ENCODE measurements around the gene CD99L2. TPM values are rescaled to one million over a fixed set of nuclear protein-coding genes. Genes with fewer than 3 reads are reported as not detected.

Gene CD99L2
- polyA plus RNA-seq, 3 donors: 13.1 to 18.4 (median 16.7) TPM

DNA sequence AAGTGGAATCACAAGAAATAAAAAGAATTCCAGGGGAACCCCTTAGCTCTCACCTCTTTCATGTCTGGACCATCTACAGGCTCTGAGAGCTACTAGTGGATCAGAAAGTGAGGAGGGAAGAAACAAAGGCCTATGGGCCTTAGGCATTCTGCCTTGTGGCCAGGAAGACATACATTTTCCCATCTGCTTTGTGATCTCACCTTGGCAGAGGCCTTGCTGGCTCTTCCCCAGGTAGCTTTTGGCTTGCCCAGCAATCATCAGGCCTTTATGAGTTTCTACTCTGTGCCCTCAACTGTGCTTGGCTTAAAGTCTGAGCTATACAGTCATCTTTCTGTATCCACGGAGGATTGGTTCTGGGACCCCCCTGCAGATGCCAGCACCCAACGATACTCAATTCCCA is 28.3 kb upstream of the CD99L2 start:
- no peak overlapping the region for H3K9ac ChIP-seq (ENCODE audit: insufficient read depth, low read length, poor library complexity, severe bottlenecking)
- TF ChIP-seq, protein P1, sequence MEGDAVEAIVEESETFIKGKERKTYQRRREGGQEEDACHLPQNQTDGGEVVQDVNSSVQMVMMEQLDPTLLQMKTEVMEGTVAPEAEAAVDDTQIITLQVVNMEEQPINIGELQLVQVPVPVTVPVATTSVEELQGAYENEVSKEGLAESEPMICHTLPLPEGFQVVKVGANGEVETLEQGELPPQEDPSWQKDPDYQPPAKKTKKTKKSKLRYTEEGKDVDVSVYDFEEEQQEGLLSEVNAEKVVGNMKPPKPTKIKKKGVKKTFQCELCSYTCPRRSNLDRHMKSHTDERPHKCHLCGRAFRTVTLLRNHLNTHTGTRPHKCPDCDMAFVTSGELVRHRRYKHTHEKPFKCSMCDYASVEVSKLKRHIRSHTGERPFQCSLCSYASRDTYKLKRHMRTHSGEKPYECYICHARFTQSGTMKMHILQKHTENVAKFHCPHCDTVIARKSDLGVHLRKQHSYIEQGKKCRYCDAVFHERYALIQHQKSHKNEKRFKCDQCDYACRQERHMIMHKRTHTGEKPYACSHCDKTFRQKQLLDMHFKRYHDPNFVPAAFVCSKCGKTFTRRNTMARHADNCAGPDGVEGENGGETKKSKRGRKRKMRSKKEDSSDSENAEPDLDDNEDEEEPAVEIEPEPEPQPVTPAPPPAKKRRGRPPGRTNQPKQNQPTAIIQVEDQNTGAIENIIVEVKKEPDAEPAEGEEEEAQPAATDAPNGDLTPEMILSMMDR (IDR thresholded peaks at IDR 0.05): no peak
- H3K4me1 ChIP-seq (ENCODE audit: control insufficient read depth in 1 of 2, insufficient read depth in 2 of 2, low read length in 2 of 2): no peaks in the 10 kb centered on the region
- no peak overlapping the region for H3K4me3 ChIP-seq (replicated peaks in 1 of 3; ENCODE audit: low read depth in 2 of 3, low read length in 3 of 3)
- no peak overlapping the region for H3K4me3 Mint-ChIP-seq
- H3K27ac Mint-ChIP-seq: no peak overlapping the region
- H3K36me3 ChIP-seq (replicated peaks in 1 of 2; ENCODE audit: control insufficient read depth in 1 of 2, insufficient read depth in 2 of 2, low read length in 2 of 2): no peaks in the 10 kb centered on the region
- H3K27me3 Mint-ChIP-seq (ENCODE audit: low read depth in 3 of 3): peaks cover 0 to 2% (median 0%) of the 10 kb centered on the region in 3 donors
- no peaks in the 10 kb centered on the region for H4K20me1 ChIP-seq (ENCODE audit: insufficient read depth, low read length)
- WGBS (ENCODE audit: insufficient coverage): no CpG with 5 or more reads among the region's 2 CpGs
- DNase-seq: no peak
- H3K79me2 ChIP-seq (ENCODE audit: insufficient read depth, low read length): no peaks in the 10 kb centered on the region
- H3K4me1 Mint-ChIP-seq: no peaks in the 10 kb centered on the region
- peaks cover 0 to 4% (median 0%) of the 10 kb centered on the region in 7 donors for H3K9me3 Mint-ChIP-seq
- H3K36me3 Mint-ChIP-seq: no peaks in the 10 kb centered on the region
- no peaks in the 10 kb centered on the region for H3K27me3 ChIP-seq (ENCODE audit: control insufficient read depth in 2 of 2, insufficient read depth in 2 of 2, low read length in 2 of 2)
- H3K9me3 ChIP-seq (replicated peaks in 1 of 2; ENCODE audit: control insufficient read depth in 1 of 2, insufficient read depth in 1 of 2, low read length in 2 of 2): no peaks in the 10 kb centered on the region
- no peak overlapping the region for H3K27ac ChIP-seq (ENCODE audit: low read depth in 1 of 2, low read length in 2 of 2)
- intact Hi-C loops (cut with micrococcal nuclease): no loop called here
- no peak overlapping the region for H3K4me2 ChIP-seq (replicated peaks; ENCODE audit: extremely low read depth, low read length, poor library complexity, severe bottlenecking)
- H2AFZ ChIP-seq (ENCODE audit: insufficient read depth, low read depth, low read length, poor library complexity, severe bottlenecking): no peak overlapping the region

DNA sequence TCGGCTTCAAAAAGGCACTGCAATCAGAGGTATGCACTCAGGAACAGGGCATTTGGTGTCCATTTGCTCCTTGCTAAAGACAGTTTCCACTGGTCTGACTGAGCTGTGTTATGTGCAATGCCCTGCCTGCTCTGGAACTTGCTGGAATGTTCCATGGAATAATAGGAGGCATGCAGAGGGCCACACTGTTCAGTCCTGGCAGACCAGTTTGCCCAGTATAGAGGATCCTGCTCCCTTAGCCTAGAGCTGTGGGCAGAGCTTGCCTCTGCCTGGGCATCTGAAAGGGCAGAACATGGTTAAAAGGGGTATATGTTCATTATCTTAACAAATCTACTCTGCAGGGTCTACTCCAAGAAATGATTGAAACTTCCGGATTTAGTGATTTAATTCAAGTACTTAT is 27.8 kb upstream of the CD99L2 start:
- no peaks in the 10 kb centered on the region for H3K79me2 ChIP-seq (ENCODE audit: insufficient read depth, low read length)
- no peaks in the 10 kb centered on the region for H3K9me3 ChIP-seq (replicated peaks in 1 of 2; ENCODE audit: control insufficient read depth in 1 of 2, insufficient read depth in 1 of 2, low read length in 2 of 2)
- Mint-ChIP-seq H3K27me3 (ENCODE audit: low read depth in 3 of 3) (peaks cover 0 to 2% (median 0%) of the 10 kb centered on the region in 3 donors), H3K36me3 (no peaks in the 10 kb centered on the region), H3K27ac (no peak overlapping the region), H3K9me3 (peaks cover 0 to 4% (median 0%) of the 10 kb centered on the region in 7 donors), H3K4me1 (no peaks in the 10 kb centered on the region), H3K4me3 (no peak overlapping the region)
- TF ChIP-seq, protein P1 (IDR thresholded peaks at IDR 0.05): no peak
- intact Hi-C loops (cut with micrococcal nuclease): no loop called here
- no peak overlapping the region for H3K4me3 ChIP-seq (replicated peaks in 1 of 3; ENCODE audit: low read depth in 2 of 3, low read length in 3 of 3)
- no peaks in the 10 kb centered on the region for H3K36me3 ChIP-seq (replicated peaks in 1 of 2; ENCODE audit: control insufficient read depth in 1 of 2, insufficient read depth in 2 of 2, low read length in 2 of 2)
- no peaks in the 10 kb centered on the region for H3K4me1 ChIP-seq (ENCODE audit: control insufficient read depth in 1 of 2, insufficient read depth in 2 of 2, low read length in 2 of 2)
- H3K9ac ChIP-seq (ENCODE audit: insufficient read depth, low read length, poor library complexity, severe bottlenecking): no peak overlapping the region
- no peak overlapping the region for H3K4me2 ChIP-seq (replicated peaks; ENCODE audit: extremely low read depth, low read length, poor library complexity, severe bottlenecking)
- H3K27ac ChIP-seq (ENCODE audit: low read depth in 1 of 2, low read length in 2 of 2): no peak overlapping the region
- WGBS (ENCODE audit: insufficient coverage): 100% methylated on average over 1 of the region's 2 CpGs
- no peaks in the 10 kb centered on the region for H3K27me3 ChIP-seq (ENCODE audit: control insufficient read depth in 2 of 2, insufficient read depth in 2 of 2, low read length in 2 of 2)
- no peaks in the 10 kb centered on the region for H4K20me1 ChIP-seq (ENCODE audit: insufficient read depth, low read length)
- DNase-seq: no peak
- H2AFZ ChIP-seq (ENCODE audit: insufficient read depth, low read depth, low read length, poor library complexity, severe bottlenecking): no peak overlapping the region
